NCI-H524 treated with DMSO at 0.1 percent for 48 hours (cell line): ENCODE results near the gene MARS1.
A peak's percentile ranks its signal among the peaks of the same experiment; 100 is the strongest.
"Not testable (repeated sequence)": the region's sequence is repeated elsewhere in the genome, so short reads cannot be mapped to it uniquely, and the experiment has no call there.

Source experiments
- DNase-seq: peaks from one replicate; lab custom pipeline; 2025; lab: John Stamatoyannopoulos, UW

The MARS1 gene

DNA sequence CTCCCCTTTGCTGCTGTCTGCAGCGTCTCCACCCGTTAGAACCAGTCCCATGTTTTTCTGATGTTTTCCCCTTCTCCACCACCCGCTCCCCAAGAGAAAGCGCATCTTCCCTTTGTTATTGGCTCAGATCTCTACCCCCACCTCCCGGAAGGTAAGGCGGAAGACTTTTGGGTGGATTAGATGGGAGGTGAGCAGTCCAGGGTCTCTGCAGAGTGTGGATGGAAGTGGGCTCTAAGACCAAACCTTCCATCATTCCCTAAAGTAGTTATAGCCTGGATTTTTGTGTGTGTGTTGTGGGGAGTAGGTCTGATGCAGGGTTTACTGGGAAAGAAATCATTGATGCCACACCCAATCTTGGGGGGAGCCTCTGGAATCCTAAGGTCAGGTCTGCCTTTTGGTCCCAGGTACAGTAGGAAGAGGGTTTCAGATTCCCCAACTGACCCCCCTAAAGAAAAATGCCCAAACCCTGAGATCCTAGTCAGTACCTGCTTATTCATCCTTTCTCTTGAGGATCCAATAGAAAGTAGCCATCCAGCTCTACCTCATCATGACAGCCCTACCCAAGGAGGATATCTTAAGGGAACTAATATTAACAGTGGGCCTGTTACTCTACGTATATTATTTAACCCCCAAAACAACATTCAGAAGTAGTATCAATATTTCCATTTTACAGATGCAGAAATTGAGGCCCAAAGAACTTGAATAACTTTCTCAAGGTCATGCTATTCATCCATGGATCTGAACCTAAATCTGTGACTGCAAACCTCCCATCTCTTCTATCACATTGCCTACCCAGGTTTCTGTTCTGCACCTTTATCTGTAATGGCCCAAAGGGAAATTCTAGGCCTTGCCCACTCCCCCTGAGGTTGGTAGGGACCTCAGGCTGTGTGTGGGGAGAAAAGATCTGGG lies 63.0 kb downstream of the MARS1 start:
- DNase-seq: no peak

DNA sequence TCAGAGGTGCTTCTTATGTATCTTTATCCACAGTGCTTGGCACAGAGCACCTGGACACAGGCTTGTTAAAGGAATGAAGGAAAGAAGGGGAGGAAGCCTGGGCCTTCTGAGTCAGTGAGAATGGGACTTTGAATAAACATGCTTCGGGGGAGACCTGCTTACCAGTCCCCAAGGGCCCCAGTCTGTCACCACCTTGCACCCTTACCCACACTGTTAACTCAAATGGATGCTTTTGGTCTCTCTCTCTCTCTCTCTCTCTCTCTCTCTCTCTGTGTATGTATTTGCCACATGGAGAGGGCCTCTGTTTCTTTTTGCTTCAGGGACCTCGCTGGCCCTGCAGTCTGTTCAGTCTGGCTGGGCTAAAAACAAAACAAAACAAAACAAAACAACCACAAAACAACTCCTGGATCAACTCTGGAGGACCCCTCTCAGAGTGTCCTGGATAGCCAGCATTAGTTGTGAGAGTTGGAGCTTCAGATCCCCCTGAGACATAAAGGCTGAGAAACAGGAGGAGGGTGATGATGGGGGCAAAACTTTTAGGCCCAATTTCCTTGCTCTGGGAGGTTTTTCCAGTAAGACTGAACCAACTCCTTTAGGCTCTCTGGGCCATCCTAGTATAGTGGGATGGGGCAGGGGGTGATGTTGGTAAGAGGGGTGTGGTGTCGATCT lies 63.9 kb downstream of the MARS1 start:
- no peak for DNase-seq

DNA sequence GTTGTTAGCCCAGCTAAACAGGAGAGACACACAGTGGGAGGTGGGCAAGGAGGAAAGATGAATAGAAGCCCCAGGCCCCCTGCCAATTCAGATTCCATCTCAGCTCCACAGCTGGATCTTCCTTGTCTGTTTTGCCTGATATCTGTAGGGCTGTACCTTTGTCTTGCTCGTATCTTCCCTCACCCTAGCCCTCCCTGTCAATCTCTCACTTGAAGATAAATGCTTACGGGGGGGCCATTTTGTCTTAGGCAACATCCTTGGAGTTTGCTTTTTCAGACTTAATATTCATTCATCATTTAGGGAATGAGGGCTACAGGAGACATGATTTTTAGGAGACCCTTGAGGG lies 64.4 kb downstream of the MARS1 start:
- no peak for DNase-seq

DNA sequence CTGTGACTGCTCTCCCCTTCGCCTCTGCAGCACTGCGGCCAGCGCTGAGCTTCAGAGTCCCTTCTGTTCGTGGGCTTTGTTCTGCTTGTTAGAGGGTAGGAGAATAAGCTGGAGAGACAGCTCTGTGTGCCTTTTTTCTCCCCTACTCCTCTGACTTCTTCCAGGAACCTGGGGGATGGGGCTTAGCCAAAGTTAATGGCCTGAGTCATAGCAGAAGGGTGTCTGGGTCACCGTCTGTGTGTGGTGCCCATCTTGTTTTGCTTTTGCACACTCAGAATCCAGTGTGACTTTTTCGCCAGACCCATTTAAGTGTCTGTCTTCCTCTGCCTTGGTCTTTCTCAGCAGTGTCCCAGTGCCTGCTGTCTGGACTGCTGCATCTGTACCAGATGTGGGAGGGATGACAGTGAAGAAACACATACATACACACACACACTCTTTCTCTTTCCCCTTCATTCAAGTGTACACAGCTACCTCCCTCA lies 65.0 kb downstream of the MARS1 start:
- DNase-seq: no peak

DNA sequence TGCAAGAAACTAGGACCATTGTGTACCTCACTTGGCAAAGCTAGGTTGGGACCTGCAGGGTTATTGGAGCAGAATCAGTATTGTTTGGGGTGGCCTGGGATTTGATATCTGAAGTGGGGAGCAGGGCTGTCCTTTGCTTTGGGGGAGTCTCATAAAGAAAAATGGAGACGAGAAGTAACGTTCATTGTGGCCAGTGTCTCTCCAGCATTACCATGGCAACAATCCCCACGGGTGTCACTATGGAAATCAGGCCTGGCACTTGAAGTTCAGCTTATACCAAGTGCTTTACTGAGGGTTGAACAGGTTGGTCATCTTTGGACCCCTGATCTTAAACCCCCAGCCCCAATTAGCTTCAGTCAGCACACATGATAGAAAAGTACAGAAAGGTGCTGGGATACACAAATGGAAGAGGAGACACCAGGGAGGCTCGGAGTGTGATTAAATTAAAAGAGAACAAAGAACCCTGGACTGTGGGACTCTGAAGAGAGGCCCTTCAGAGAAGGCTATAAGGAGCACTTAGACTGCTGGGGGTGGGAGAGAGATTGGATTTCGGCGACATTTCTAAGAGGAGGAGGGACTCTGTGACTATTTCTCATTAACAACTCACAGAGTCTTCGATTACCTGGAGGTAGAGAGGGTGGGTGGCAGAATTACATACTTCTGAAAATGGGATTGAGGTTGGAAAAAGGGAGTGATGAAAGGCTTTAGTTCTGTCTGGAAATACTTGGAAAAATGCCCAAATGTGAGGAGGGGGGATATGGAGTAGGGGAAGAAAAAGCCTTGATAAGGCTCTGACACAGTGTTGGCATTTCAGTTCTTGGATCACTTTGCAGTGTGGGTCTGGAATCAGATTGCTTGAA lies 65.7 kb downstream of the MARS1 start:
- DNase-seq: peak; percentile 62

DNA sequence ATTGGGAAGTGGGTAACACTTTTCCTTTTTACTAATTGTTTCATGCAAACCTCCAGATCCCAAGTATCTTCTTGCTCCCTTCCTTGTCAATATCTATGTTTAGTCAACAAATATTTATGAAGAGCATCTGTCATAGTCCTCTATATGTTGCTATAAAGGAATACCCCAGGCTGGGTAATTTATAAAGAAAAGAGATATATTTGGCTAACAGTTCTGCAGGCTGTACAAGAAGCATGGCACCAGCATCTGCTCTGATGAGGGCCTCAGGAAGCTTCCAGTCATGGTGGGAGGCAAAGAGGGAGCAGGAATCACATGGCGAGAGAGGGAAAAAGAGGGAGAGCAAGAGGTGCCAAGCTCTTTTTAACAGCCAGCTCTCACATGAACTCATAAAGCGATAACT lies 66.6 kb downstream of the MARS1 start:
- DNase-seq: no peak

DNA sequence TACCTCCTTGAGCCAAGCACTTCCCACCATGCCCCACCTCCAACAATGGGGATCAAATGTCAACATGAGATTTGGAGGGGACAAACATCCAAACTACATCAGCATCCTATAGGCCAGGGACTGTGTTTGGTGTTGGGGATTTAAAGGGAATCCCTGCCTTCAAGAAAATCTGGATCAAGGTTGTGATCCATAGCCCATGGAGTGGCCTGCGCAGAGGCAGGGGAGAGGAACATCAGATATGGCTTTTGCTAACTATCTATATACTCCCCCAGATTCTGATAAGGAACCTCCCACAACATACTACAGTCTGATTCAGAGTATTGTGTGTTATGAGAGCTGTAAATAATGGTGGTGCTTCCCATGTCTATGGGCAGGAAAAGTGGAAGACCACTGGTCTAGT lies 67.0 kb downstream of the MARS1 start:
- DNase-seq: no peak

DNA sequence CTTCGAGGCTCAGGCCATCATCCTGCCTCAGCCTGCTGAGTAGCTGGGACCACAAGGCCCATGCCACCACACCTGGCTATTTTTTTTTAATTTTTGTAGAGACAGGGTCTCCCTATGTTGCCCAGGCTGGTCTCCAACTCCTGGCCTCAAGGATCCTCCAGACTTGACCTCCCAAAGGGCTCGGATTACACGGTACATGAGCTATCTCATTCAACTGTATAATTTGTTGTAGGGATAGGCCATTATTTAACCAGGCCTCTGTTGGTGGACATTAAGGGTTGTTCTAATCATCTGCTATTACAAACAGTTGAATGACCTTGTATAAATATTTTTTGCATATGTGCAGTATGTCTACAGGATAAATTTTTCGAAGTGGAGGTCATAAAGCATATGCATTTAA lies 71.0 kb downstream of the MARS1 start:
- no peak for DNase-seq

DNA sequence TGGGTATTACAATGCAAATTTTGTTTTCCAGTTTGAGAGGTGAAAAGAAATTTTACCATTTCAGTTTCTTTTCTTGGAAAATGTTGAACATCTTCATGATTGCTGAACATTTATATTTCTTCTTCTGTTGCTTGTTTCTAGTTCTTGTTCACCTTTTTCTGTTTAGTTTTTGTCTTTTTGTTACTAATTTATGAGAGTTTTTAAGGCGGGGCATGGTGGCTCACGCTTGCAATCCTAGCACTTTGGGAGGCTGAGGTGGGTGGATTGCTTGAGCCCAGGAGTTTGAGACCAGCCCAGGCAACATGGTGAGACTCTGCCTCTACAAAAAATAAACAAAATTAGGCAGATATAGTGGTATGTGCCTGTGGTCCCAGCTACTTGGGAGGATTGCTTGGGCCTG lies 72.6 kb downstream of the MARS1 start:
- no peak for DNase-seq

DNA sequence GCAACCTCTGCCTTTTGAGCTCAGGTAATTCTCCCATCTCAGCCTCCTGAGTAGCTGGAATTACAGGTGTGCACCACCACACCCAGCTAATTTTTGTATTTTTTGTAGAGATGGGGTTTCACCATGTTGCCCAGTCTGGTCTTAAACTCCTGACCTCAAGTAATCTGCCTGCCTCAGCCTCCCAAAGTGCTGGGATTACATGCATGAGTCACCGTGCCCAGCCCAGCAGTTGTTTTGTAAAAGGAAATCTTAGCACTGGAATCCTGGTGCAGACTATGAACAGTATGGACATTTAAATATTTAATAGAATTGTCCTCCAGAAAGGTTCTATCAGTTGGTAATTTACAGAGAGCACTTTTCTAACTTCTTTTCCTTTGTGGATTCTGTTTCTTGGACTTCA lies 73.2 kb downstream of the MARS1 start:
- DNase-seq: not testable (repeated sequence)

DNA sequence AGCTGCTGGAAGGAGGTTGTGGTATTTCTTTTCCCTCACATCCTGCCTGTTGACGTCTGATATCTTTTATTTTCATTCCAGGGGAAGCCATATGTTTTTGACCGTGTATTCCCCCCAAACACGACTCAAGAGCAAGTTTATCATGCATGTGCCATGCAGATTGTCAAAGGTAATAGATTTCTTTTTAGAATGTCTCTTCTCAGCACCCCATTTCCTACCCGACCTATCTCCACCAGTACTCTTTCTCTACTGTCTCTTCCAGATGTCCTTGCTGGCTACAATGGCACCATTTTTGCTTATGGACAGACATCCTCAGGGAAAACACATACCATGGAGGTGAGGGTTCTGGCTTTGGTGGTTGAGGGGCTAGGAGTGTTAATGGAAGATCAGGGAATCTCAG lies 75.5 kb downstream of the MARS1 start:
- no peak for DNase-seq

DNA sequence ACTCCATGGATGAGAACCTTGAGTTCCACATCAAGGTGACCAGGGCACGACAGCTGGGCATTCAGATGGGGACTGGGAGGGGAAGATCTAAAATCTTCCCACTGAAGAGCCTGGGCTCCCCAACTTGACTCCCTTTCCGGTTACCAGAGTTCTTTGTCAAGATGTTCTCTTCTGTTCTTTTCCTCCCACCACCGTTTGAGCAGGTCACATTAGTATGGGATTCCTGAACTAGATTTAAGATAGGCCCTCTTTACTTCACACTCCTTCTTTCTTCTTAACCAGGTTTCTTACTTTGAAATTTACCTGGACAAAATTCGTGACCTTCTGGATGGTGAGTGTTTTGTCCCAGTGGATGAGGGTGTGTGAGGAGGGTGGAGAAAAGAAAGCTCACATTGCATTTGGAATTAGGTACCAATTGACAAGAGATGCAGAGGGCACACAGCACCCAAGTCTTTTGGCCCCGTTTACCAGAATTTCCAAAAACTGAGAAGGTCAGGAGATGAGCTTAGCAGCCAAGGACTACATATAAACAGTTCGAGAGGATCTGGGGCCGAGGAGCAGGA lies 76.4 kb downstream of the MARS1 start:
- no peak for DNase-seq
